Endometrium (tissue), 2 donors: ENCODE results near the gene PILRA.
"Not testable (repeated sequence)": the region's sequence is repeated elsewhere in the genome, so short reads cannot be mapped to it uniquely, and the experiment has no call there.

Experiments used
- FAIRE-seq: peaks from 2 replicates; lab custom pipeline; 2012; peaks lifted over from hg19 to GRCh38; lab: Jason Lieb, UNC
- donor health status: control.
- donor health status: control.

Gene PILRA

GRCh38 chr7:100435401-100436304, 62.4 kb downstream of the PILRA start:
- no peak for FAIRE-seq

- FAIRE-seq = no peak
Measured at GRCh38 chr7:100437150-100438100, 64.1 kb downstream of the PILRA start.

- FAIRE-seq = no peak
Measured at GRCh38 chr7:100438172-100438571, 64.9 kb downstream of the PILRA start.

GRCh38 chr7:100438731-100439130, 65.4 kb downstream of the PILRA start:
- not testable (repeated sequence) for FAIRE-seq

- not testable (repeated sequence) for FAIRE-seq
Measured at GRCh38 chr7:100439244-100439643, 66.0 kb downstream of the PILRA start.

- no peak for FAIRE-seq
Measured at GRCh38 chr7:100441641-100442535, 68.6 kb downstream of the PILRA start.

GRCh38 chr7:100443096-100443840, 70.0 kb downstream of the PILRA start:
- FAIRE-seq = no peak

- no peak for FAIRE-seq
Measured at GRCh38 chr7:100444311-100445278, 71.3 kb downstream of the PILRA start.

- no peak for FAIRE-seq
Measured at GRCh38 chr7:100446040-100446439, 72.8 kb downstream of the PILRA start.

- FAIRE-seq = not testable (repeated sequence)
Measured at GRCh38 chr7:100447363-100447762, 74.1 kb downstream of the PILRA start.

- no peak for FAIRE-seq
Measured at GRCh38 chr7:100449190-100449795, 76.0 kb downstream of the PILRA start.
